Gastrocnemius medialis (tissue), 4 donors: ENCODE results near the gene ABCF1. TPM values are rescaled to one million over a fixed set of nuclear protein-coding genes. Genes with fewer than 3 reads are reported as not detected.

ENCODE experiments used
- ATAC-seq, 2 donors: fragments of 150-250 bp; one replicate each; pipeline ENCODE4 v1.9.1; 2016
- DNase-seq, 2 donors: peaks; one replicate each; pipeline ENCODE4 v3.0.0-alpha.2; 2019
- H3K27ac ChIP-seq, 4 donors: fragments of 200-600 bp; sonication (generic); 1 replicate in 1 of 4; 2 replicates in 3 of 4; pipeline ENCODE4 v1.5.1; 2016 to 2018; ENCODE audit warnings: mild to moderate bottlenecking in 2 of 4, moderate library complexity in 1 of 4
- H3K27me3 ChIP-seq, 3 donors: fragments of 200-600 bp; sonication (generic) in 2 of 3; 1 replicate in 1 of 3; 2 replicates in 2 of 3; pipeline versions ENCODE4 v1.5.1 to v1.6.0; 2016 to 2019; ENCODE audit warnings: mild to moderate bottlenecking in 1 of 3, moderate library complexity in 1 of 3
- H3K36me3 ChIP-seq, 2 donors: fragments of 200-600 bp; sonication (generic) in 1 of 2; one replicate each; pipeline ENCODE4 v1.5.1; 2017 to 2018
- H3K4me1 ChIP-seq, 2 donors: fragments of 200-600 bp; sonication (generic) in 1 of 2; one replicate each; pipeline ENCODE4 v1.5.1; 2016 to 2017; ENCODE audit warnings: mild to moderate bottlenecking in 2 of 2
- H3K4me3 ChIP-seq, 4 donors: fragments of 200-600 bp; sonication (generic) in 3 of 4; 1 replicate in 1 of 4; 2 replicates in 3 of 4; pipeline ENCODE4 v1.5.1; 2016 to 2019; ENCODE audit warnings: mild to moderate bottlenecking in 2 of 4
- H3K9me3 ChIP-seq, 3 donors: fragments of 200-600 bp; sonication (generic) in 2 of 3; 1 replicate in 1 of 3; 2 replicates in 2 of 3; pipeline ENCODE4 v1.5.1; 2016 to 2019
- POLR2A ChIP-seq, 2 donors: fragments of 450-650 bp; IDR thresholded peaks; one replicate each; pipeline ENCODE4 v1.6.1; 2017; ENCODE audit warnings: antibody characterized with exemption in 2 of 2, mild to moderate bottlenecking in 2 of 2, moderate library complexity in 2 of 2
- in situ Hi-C, 4 donors: fragments of 200-750 bp; cut with MboI; loops; one replicate each; pipeline versions ENCODE4 v1.15.0 to v1.8.0; 2017; ENCODE audit warnings: low sequenced_read_pairs in 4 of 4
- intact Hi-C: fragments of 100-400 bp; cut with DNase I; formaldehyde crosslinking; loops from one replicate; pipeline ENCODE4 v1.15.1; 2023; ENCODE audit warnings: low total_unique reads
- total RNA-seq, 4 donors: library from RNA; depleted of rRNA; stranded (reverse); fragments of >200 nt; gene quantifications; one replicate each; pipeline versions ENCODE4 v1.1.0 to v1.2.3, GENCODE V29; 2016
- TF ChIP-seq, protein P1 (sequence below), 5 experiments: fragments of 450-650 bp in 3 of 5; fragments of 200-600 bp in 2 of 5; sonication (generic) in 2 of 5; IDR thresholded peaks in 4 of 5; conservative IDR thresholded peaks in 1 of 5; 1 replicate in 4 of 5; 2 replicates in 1 of 5; pipeline ENCODE4 v1.5.1; 2016 to 2019; ENCODE audit warnings: antibody characterized with exemption in 5 of 5, mild to moderate bottlenecking in 3 of 5, moderate library complexity in 3 of 5

Gene ABCF1
- total RNA-seq, 4 donors from 2014 or later, result 55.8 to 122 (median 111) TPM

DNA sequence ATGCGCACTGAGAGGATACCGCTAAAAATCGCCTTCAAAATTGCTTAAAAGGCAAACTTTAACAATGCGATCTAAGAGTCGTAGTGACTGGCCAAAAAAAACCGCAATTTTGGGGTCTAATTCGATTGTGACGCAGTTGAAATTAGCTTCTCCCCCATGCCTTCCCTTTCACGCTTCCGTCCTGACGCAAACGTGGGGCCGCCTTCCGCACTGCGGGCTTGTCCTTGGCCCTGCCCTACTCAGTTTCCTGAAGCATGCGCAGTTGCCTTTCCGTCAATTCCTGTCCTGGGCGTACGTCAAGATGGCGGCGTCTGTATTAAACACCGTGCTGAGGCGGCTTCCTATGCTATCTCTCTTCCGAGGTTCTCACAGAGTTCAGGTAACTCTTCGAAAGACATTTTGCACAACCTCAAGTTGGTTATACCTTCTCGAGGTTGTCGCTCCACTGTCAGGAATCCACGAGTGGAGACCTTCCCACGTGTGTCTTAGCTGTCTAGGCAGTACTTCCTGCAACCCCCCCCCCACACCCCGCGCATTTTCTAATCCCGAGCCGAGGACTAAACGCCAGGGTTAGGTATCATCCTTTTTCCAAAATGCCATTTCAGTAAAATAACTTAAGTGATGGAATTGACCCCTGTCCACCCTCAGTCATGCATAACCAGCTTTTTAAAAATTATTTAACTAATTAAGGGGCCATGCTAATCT, 46.5 kb downstream of the ABCF1 start, which contains the start of gene MRPS18B:
MRPS18B (plus strand) TSS at position 276 of the 705 bp plus-strand sequence; CDS start at position 302, 26 bp downstream.
- DNase-seq (peak; percentile 98 to 99), ATAC-seq (peak; percentile 77 to 84)
- Histone ChIP-seq H3K27me3 (no peaks in the 10 kb centered on the region), H3K4me3 (peak within 1 kb of the TSS; percentile 71 to 89 (median 82)), H3K4me1 (peaks cover 27 to 33% of the 10 kb centered on the region in 2 donors), H3K9me3 (no peaks in the 10 kb centered on the region), H3K36me3 (peaks cover 3 to 48% of the 10 kb centered on the region in 2 donors), H3K27ac (peak within 1 kb of the TSS; percentile 95 to 99 (median 98))
- intact Hi-C loops, result loop anchor here (1.0 to 10.0 kb wide), 7 partner anchors 47 to 1207 kb away; partner anchors contain the start of genes ABCF1, DDX39B, DHX16 and GNL1
- in situ Hi-C loops, result loop anchor here in 1 of 4 donors (25.0 kb wide), 1 partner anchor 1570 kb away; the partner anchor contains the start of genes AGER, AGPAT1, GPSM3 and PBX2
- TF ChIP-seq, protein P1, sequence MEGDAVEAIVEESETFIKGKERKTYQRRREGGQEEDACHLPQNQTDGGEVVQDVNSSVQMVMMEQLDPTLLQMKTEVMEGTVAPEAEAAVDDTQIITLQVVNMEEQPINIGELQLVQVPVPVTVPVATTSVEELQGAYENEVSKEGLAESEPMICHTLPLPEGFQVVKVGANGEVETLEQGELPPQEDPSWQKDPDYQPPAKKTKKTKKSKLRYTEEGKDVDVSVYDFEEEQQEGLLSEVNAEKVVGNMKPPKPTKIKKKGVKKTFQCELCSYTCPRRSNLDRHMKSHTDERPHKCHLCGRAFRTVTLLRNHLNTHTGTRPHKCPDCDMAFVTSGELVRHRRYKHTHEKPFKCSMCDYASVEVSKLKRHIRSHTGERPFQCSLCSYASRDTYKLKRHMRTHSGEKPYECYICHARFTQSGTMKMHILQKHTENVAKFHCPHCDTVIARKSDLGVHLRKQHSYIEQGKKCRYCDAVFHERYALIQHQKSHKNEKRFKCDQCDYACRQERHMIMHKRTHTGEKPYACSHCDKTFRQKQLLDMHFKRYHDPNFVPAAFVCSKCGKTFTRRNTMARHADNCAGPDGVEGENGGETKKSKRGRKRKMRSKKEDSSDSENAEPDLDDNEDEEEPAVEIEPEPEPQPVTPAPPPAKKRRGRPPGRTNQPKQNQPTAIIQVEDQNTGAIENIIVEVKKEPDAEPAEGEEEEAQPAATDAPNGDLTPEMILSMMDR (IDR thresholded peaks at IDR 0.05 in 4 of 5, conservative IDR thresholded peaks at IDR 0.05 in 1 of 5), result no peak
- peak in 1 of 2 donors; percentile 79 for TF ChIP-seq POLR2A (IDR thresholded peaks at IDR 0.05)

DNA sequence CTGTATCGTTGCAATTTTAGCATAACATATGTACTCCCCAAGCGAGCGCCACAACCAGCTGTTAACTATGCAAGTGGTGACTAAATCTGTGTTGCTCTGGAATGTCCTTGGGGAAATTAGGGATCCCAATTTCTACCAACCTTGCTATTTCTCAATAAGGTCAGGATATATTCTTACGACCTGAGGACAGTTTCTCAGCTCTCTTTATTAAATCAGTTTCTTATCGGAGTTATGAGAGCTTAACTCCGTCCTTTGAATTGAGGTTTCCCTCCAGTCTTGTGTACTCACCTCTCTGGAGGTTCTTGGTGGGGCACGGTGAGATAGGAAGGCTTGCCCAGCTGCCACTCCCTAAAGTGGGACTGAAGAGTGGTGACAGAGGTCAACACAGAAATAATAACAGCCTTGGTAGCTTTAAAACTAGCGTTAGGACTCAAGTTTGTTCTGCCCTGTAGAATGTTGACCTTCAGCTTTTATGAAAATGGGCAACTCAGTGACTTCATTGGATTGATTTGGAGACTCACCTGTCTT, 47.1 kb downstream of the ABCF1 start:
- in situ Hi-C loops, result loop anchor here in 1 of 4 donors (25.0 kb wide), 1 partner anchor 1569 kb away; the partner anchor contains the start of genes AGER, AGPAT1, GPSM3 and PBX2

DNA sequence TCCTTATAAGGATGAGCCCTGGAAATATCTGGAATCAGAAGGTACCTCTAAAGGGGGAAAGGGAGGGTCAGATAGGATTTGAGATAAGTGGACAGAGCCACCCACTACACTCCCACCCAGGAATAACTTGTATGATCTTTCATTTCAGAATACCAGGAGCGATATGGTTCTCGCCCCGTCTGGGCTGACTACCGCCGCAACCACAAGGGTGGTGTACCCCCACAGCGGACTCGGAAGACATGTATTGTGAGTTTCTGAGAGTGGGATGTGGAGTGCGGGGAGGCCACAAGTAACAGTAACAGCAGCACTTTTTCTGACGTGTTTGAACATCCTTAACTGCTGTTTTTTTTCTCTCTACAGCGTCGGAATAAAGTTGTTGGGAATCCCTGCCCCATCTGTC, 48.3 kb downstream of the ABCF1 start:
- DNase-seq (no peak), ATAC-seq (no peak)
- in situ Hi-C loops, result loop anchor here in 1 of 4 donors (25.0 kb wide), 1 partner anchor 1568 kb away; the partner anchor contains the start of genes AGER, AGPAT1, GPSM3 and PBX2
- peaks cover 3 to 66% of the 10 kb centered on the region in 2 donors for H3K36me3 ChIP-seq
- H3K4me3 ChIP-seq, result no peak overlapping the region
- H3K9me3 ChIP-seq, result no peaks in the 10 kb centered on the region
- H3K27ac ChIP-seq, result peak overlapping the region in 3 of 4 donors; percentile 90 to 98 (median 91)
- TF ChIP-seq POLR2A (IDR thresholded peaks at IDR 0.05), result no peak
- TF ChIP-seq, protein P1 (IDR thresholded peaks at IDR 0.05 in 4 of 5, conservative IDR thresholded peaks at IDR 0.05 in 1 of 5), result no peak
- H3K27me3 ChIP-seq, result no peaks in the 10 kb centered on the region
- intact Hi-C loops, result loop anchor here (5.0 to 10.0 kb wide), 4 partner anchors 53 to 1205 kb away; partner anchors contain the start of genes DDX39B, DHX16, HSPA1B and PRRC2A
- peaks cover 10 to 15% of the 10 kb centered on the region in 2 donors for H3K4me1 ChIP-seq

More for the DNA sequence above, 47.1 kb downstream of the ABCF1 start:
- Histone ChIP-seq H3K27ac (peak overlapping the region; percentile 90 to 98 (median 93)), H3K36me3 (peaks cover 3 to 54% of the 10 kb centered on the region in 2 donors), H3K27me3 (no peaks in the 10 kb centered on the region), H3K4me1 (peaks cover 21 to 27% of the 10 kb centered on the region in 2 donors), H3K4me3 (peak overlapping the region; percentile 59 to 89 (median 70)), H3K9me3 (no peaks in the 10 kb centered on the region)
- intact Hi-C loops, result loop anchor here (5.0 to 10.0 kb wide), 4 partner anchors 54 to 1206 kb away; partner anchors contain the start of genes DDX39B, DHX16, HSPA1B and PRRC2A
- no peak for TF ChIP-seq POLR2A (IDR thresholded peaks at IDR 0.05)
- TF ChIP-seq, protein P1 (IDR thresholded peaks at IDR 0.05 in 4 of 5, conservative IDR thresholded peaks at IDR 0.05 in 1 of 5), result no peak
- no peak for DNase-seq
- no peak for ATAC-seq

- H3K27ac ChIP-seq, result peak overlapping the region in 3 of 4 donors; percentile 84 to 96 (median 91)
- DNase-seq, result no peak
These were observed 54.3 kb downstream of the ABCF1 start for GRCh38 chr6:30625511-30625910.

More at GRCh38 chr6:30625511-30625910, 54.3 kb downstream of the ABCF1 start:
- in situ Hi-C loops, result no loop called here
- peaks cover 0 to 64% of the 10 kb centered on the region in 2 donors for H3K36me3 ChIP-seq
- no peak for TF ChIP-seq POLR2A (IDR thresholded peaks at IDR 0.05)
- TF ChIP-seq, protein P1 (IDR thresholded peaks at IDR 0.05 in 4 of 5, conservative IDR thresholded peaks at IDR 0.05 in 1 of 5), result no peak
- no peak for ATAC-seq
- peaks cover 4 to 5% of the 10 kb centered on the region in 2 donors for H3K4me1 ChIP-seq
- H3K9me3 ChIP-seq, result no peaks in the 10 kb centered on the region
- H3K4me3 ChIP-seq, result no peak overlapping the region
- H3K27me3 ChIP-seq, result no peaks in the 10 kb centered on the region
- intact Hi-C loops, result no loop called here
